HG02943 (cell line): Measurements from ENCODE around the gene DOCK3.
"Not testable (repeated sequence)": the region's sequence is repeated elsewhere in the genome, so short reads cannot be mapped to it uniquely, and the experiment has no call there.

Experiments
- ATAC-seq: cut with Tn5 transposase; IDR thresholded peaks from one replicate; pipeline ENCODE4 v1.9.1; 2021; ENCODE audit warnings: mild to moderate bottlenecking, low read depth, moderate library complexity; ENCODE audit not compliant: unreplicated experiment

Gene DOCK3

DNA sequence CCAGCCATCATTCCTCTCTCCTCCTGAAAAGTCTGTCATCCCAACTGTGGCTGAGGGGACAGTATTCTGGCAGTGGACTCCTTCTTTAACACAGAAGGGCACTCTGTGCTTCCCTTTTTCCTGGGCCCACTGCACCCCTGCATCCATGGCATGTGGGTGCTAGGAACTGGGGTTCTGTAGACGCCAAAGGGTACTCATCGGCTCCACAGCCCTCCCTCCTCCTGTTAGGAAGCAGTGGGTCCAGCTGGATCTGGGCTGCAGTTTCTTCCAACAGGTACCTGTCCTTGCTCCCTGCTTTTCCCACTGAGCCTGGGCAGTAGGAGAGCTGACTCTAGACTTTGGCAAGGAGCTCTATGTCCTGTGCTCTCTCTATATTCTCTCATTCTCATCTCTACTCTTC is 704.0 kb downstream of the DOCK3 start:
- ATAC-seq = no peak

DNA sequence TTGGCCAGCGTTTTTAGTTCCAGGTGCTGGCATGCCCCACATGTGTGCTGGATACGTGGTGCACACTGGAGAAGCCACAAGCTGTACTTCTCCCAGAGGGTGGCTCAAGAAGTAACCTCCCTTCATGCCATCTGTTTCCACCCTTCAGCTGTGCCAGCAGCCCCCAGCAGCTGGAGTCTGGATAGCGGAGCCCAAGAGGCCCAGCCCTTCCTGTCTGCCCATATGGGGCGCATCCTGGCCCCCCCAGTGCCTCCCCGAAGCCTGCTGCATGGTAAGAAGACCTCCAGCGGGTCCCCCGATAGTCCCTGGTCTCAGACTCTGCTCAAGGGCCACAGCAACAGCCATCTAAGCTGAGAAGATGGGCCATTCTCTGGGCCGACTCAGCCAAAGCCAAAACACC is 704.6 kb downstream of the DOCK3 start:
- no peak for ATAC-seq

DNA sequence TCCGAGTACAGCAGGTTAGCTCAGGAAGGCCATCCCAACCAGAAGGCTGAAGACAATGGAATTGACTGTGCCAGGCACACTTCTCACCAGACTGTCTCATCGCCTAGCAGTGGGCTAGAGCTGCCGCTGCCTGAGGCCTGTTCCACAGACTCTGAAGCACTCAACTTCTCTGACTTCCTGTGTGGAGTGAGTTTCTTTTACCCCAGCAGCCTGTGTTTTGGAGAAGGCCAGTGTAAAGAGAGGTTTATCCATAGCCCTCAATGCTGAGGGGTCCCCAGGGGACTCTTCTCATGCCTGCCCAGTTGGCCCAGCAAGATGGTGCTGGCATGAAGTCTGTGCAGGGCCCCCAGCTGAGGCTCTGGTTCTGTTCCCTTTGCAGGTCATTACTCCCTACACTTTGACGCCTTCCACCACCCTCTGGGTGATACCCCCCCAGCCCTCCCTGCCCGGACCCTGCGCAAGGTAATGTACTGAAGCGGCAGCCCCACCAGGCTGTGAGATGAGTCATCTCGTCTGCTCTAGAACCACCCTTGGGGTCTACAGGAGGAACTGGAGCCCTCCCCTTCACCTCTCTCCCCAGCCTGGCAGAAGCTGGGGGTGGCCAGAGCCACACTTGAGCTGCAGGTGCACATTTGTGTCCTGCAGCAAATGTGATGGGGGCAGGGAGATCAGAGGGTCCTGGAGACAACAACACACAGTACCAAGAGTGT is 705.2 kb downstream of the DOCK3 start:
- ATAC-seq = no peak

DNA sequence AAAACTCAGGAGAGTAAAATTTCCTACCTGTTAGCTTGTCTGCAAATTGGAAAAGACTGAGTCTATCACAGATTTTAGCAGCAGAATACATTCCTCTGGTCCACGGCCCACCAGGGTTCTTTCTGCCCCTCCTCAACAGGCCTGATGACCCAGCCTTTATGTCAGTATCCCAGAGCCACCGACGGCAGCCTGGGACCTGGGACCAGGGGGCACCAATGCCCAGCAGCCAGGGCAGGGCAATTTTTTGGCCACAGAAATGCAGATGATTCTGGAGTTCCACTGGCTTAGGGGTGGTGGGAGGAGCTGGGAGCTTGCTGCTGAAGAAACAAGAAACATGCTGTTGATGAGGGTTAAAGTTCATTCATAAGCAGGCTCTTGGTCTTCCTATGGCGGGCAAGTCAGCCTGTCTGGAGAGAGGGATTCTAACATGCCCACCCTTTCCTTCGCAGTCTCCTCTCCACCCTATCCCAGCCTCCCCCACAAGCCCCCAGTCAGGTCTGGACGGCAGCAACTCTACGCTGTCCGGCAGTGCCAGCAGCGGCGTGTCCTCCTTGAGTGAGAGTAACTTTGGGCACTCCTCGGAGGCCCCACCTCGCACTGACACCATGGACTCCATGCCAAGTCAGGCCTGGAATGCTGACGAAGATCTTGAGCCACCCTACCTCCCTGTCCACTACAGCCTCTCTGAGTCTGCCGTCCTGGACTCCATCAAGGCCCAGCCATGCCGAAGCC is 706.0 kb downstream of the DOCK3 start:
- no peak for ATAC-seq

DNA sequence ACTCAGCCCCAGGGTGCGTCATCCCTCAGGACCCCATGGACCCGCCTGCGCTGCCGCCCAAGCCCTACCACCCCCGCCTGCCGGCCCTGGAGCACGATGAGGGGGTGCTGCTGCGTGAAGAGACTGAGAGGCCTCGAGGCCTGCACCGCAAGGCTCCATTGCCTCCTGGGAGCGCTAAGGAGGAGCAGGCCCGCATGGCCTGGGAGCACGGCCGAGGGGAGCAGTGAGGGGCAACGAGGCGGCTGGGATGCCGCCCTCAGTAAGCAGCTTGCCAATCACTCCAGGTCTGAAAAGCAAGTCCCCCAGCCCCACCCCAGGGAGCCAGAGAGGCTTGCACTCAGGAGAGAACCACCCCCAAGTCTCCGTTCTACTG is 706.6 kb downstream of the DOCK3 start:
- ATAC-seq = no peak

DNA sequence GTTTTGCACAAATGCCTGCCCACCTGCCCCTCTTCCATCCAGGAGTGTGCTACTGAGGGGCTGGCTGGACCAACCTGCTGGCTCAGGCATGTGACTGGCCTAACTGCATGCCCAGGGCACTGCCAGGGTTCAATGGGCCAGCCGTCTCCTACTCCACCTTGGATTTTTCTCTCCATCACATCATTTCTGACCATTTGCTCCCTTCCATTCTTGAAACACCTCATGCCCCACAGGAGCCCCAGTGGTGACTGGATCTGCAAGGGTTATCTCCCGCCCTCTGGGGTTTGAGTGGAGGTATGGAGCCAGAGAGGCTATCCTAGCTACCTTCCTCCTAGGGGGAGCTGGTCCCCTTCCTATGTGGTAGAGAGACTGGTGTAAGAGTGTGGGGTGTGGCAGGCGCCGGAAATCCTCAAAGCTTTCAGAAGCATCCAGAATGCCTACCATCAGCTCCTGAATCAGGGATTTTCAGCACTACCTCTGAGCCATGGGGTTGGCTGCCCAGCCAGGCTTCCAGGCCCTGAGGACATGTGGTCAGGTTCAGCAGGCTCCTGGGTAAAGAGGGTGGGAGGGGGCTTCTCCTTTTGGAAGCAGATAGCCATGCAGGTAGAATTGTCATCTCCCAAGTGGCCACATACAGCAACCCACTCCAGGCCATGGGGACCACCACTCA is 707.5 kb downstream of the DOCK3 start:
- ATAC-seq = no peak

DNA sequence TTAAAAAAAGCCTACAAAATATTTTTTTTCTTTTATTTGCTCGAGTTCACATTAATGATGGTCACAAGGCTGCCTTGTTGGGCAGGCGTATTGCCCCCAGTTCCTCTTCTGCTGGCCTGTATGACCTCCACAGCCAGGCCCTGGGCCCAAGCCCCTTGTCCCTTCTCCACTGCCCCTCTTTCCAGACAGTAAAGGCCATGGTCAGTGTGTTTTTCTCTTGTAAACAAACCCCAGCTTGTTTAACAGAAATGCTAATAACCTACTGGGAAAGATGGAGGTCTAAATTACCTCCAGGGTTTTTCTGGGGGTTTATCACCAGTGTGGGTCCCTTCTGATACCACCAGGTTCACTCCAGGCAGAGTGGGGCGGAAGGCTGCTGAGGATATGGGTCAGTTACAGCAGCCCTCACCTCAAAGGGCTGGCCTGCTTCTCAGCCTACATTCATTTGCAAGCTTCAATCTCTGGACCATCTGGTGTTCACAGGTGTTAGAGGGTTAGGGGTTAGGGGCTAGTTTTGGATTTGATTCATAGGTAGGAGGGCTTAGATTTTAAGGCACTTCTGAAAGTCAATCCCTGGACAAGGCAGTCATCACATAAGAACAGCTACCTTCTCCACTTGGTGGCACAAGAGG is 708.3 kb downstream of the DOCK3 start:
- ATAC-seq = no peak

DNA sequence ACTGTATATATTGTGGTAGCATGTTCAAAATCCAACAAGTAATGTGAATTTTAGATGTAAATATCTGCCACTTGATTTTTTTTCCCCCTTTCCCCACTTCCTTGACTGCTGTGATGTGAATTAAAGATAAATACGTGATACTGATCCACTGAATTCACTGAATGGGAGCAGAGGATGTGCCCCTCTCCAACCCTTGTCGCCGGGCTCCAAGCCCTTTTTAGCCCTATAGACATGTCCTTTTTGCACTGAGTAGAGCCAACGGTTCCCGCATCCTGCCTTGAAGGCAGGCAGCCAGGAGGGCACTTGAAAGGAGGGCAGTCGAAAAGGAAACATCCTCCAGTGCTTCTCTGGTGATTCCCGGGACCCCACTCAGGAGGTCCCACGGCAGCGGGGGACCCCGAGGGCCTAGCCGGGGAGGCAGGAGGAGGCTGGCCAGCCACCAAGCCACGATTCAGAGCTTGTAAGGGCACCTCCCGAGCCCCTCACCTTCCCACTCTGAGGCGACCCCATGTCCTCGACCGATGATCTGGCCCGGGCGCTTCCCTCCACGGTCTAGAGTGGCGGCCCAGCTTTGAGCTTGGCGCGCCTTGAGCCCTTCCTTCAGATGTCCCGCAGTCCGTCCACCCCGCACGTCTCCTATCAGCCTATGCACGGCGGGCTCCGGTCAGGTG is 709.5 kb downstream of the DOCK3 start:
- ATAC-seq = no peak

DNA sequence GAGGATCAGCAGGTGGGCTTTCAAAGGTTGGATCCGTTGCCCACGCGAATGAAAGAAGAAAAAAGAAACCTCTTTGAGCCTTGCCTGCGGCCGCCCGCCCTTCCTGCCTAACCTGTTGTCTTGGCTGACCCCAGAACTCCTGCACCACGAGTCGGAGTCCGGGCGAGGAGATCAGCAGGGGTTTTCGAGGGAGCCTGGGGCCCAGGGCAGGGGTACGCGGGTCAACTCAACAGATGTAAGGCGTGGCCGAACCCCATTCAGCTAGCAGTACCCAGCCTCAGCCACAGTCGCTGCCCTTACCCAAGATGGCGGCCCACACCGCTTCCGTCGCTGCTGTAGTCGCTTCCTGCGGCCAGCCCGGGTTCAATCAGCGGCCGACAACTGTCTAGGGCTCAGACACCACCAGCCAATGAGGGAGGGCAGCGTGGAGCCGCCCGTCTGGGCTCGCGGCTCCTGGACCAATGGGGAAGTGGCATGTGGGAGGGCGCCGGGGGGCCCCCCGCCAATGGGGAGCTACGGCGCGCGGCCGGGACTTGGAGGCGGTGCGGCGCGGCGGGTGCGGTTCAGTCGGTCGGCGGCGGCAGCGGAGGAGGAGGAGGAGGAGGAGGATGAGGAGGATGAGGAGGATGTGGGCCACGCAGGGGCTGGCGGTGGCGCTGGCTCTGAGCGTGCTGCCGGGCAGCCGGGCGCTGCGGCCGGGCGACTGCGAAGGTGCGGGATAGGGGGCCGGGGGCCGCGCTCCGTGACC is 710.2 kb downstream of the DOCK3 start, which contains the start of gene MANF:
Gene MANF (plus strand): TSS at position 566 of the 748 bp plus-strand sequence. CDS start 52 bp downstream, at position 618.
- peak; percentile 91 for ATAC-seq

DNA sequence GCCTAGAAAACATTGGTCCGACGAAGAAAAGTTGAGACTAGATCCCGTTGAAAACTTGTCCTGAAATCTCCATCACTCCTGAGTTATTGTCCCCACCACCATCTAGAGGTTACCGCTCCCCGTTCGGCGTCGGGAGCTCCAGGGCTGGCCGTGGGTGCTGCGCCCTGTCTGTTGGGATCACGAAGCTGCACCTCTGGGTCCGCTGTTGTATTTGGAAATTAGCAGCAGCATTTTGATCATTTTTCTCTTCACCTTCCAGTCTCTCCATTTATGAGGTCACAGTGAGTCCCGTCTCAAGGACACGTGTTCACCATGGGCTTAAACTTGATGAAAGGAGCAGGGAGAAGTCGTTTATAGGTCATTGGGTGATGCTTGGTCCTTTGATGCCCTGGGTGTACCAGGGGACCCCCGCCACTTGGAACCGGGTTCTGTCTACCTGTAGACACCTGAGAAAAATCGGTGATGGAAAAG is 710.9 kb downstream of the DOCK3 start:
- ATAC-seq = no peak

DNA sequence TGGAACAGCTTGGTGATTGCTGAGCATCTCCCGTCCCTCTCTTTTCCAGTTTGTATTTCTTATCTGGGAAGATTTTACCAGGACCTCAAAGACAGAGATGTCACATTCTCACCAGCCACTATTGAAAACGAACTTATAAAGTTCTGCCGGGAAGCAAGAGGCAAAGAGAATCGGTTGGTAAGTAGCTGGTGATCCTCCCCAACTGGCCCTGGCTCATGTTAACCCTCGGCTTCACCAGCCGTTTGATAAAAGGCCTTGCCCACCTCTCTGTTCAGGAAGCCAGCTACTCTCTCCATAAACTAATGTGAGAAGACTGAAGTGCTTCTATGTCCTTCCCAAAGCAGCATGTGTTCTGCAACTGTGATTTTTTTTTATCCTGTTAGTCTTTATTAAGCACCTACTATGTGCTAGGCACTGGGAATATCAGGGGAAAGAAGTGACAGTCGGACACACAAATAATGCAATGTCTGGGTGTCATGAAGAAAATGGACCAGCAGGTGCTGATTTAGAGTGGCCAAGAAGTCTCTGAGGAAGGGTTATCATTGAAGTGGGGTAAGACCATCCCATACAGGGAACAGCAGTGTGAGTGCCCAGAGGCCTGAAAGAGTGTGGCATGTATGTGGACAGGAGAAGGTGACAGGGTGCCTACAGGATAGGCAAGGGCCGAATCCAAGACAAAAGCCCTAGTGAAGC is 711.6 kb downstream of the DOCK3 start:
- no peak for ATAC-seq

DNA sequence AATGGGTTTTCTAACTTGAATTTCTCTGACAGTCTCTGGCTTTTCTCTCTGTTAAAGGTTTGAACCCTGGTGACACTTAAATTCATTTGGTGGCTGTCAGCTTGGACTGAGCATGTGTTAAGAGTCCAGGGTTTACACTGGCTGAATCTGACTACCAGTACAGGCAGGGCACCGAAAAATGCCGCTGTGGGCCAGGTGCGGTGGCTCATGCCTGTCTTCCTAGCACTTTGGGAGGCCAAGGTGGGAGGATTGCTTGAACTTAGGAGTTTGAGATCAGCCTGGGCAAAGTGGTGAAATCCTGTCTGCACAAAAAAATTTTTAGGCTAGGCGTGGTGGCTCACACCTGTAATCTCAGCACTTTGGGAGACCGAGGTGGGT is 712.1 kb downstream of the DOCK3 start:
- no peak for ATAC-seq

DNA sequence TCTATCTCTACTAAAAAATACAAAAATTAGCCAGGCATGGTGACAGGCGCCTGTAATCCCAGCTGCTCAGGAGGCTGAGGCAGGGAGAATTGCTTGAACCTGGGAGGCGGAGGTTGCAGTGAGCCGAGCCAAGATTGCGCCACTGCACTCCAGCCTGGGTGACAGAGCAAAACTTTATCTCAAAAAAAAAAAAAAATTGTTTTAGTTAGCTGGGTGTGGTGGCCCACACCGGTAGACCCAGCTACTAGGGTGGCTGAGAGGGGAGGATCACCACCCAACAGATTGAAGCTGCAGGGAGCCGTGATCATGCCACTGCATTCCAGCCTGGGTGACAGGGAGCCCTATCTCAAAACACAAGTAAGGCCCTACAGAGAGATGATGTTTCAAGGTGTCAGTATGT is 712.6 kb downstream of the DOCK3 start:
- ATAC-seq = not testable (repeated sequence)

DNA sequence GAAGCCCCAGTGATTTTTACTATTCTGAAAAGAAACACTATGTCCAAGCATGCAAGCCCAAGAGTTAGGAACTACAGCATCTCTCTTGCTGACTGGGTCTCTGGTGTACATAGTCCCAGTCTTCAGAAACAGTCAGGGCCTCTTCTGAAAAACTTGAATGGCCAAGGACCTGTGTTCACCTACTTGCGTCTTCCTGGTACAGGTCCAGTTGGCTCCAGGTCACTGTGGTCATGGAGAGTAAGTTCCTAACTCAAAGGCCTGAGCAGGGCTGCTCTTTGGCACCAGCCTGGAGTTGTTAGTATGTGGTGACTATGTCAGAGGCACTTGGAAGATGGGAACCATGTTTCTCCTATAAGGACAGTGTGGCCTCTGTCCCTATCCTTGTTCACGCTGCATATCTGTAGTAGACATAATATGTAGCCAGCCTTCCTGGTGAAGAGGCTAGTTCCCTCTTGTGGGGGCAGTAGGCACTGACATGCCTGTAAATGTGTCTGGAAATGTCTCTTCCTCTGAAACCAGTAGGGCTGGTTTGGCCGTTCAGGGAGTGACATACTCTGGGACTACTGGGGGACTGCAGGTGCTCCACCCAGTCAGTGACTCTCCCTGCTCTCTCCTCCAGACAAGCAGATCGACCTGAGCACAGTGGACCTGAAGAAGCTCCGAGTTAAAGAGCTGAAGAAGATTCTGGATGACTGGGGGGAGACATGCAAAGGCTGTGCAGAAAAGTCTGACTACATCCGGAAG is 713.7 kb downstream of the DOCK3 start:
- ATAC-seq = no peak

DNA sequence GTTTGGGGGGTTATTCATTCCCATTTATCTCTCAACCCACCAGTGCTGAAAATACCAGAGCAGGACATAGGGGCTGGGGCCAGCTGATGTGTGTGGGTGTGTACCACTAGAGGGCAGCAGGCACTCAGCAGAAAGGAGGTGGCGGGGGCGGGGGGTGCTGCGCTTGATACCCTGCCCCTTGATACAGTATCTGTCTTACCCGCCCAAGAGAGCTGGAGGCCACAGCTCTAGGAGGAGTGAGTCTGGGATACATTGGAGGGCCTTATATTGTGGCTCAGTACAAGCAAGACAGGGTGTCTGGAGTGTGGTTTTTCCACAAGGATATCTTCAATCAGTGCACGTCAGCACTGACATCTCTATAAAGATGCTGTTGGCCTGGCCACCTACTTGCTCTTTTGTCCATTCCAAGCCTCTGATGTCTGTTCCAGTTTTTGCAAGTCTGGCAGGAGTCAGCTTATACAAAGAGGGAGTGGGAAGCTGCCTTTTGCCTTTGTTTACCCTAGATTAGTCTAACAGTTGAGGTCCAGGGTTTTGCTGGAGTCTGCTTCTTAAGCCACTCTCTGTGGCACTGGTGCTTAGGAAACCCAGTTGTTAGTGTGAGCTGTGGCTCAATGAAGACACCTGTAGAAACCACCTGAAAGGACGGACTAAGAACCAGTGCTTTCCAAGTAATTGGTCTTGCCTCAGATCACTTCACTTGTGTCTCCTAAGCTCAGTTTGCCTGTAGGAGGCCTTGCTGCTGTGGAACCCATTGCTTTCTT is 714.9 kb downstream of the DOCK3 start:
- ATAC-seq = no peak

DNA sequence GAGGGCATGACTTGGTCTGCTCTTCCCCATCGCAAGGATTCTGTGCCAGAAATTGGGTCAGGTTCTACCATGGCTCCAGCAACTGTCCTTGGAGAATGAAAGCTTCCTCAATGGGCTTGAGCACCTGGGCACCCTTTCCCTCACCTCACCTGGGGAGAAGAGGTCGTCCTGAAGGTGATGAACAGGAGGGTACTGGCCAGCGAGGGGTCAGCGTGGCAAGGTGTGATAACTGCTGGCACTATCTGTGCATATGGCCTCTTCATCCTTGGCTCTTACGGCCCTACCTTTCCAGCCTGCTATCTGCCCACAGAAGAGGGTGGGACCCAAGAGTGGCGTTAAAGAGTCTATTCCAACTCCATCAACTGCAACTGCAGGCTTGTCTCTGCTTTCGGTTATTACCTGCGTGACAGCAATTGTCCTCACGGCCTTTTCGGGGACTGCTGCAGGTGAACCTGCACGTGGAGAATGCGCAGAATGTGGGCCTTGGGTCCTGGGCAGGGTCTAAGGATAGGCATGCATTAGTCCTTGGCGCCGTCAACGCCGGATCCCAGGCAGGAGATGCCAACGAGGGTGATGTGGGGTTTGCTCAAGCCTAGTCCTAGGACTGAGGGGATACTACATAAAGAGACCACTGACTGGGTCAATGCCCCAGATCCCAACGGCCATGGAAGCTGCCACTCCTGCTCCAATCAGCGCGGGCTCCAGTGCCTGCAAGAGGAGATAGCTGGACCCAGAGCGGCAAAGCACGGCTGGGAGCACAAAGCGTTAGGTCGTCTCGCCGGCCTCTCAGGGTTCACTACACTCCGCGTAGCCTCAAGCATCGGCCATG is 715.7 kb downstream of the DOCK3 start:
- ATAC-seq = no peak

DNA sequence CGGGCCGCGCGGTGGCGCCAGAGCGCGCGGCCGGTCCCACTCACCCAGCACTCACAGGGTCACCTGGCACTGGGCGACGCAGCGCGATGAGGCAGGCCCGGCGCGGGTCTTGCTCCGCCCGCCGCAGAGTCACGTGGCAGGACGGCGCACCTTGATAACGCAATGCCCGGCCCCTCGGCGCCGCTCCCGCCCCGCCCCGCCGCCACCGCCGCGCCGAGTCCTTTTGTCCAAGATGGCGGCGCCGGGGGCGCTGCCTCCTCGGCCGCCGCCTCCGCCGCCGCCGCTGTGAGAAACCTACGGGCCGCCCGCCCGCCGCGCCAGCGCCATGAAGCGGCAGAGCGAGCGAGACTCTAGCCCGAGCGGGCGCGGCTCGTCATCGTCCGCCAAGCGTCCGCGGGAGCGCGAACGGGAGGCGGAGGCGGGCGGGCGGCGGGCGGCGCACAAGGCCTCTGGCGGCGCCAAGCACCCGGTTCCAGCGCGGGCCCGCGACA is 716.4 kb downstream of the DOCK3 start, which contains the start of gene RBM15B:
Gene RBM15B (plus strand): TSS at position 211 of the 491 bp plus-strand sequence. CDS start 115 bp downstream, at position 326.
- peak; percentile 84 for ATAC-seq
